ENCODE results near the gene ARHGEF7.

The ARHGEF7 gene

DNA sequence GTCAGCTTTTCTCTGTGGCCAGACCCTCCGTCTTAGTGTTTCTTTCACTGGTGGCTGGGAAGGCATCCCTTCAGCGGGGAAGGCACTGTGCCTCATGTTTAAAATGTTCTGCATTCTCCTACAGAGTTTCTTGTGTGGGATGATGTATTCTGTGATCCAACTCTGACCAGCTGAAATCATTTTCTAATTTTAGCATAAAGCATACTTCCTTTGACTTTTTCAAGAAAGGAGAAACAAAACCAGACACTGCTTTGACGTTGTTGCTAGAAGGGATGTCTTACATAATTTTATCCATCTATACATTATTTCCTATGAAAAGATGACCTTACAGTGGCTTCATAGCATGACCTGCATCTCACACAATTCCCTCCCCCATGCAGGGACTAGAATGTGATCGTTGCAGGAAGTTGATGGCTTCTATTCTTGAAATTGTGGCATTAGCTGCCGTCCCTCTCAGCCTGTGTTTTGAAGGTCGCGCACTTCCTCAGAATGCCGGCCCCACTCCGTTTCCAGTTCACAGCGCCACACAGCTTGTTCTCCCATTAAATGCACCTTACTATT is 166.7 kb downstream of the ARHGEF7 start:
- peak; percentile 62 for DNase-seq

DNA sequence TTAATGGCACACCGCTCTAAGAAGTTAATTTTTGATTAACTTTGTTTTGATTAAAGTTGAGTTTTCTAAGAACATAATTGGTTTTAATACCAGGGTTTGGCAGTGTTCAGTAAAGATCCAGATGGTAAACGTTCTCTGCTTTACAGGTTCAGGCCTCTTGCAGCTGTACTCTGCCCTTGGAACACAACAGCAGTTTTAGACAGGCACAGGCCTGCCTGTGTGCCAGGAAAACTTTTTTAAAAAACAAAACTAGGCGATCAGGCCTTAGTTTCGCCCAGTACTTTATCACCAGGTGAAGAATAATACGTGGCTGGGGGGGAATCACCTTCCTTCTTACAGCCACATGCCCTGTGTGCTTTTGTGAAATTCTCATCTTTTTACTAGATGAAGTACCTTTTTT is 167.3 kb downstream of the ARHGEF7 start:
- DNase-seq = no peak

- no peak for DNase-seq
Observed at GRCh38 chr13:111282997-111283396, 167.9 kb downstream of the ARHGEF7 start.

- DNase-seq = no peak
Observed at GRCh38 chr13:111283457-111283856, 168.3 kb downstream of the ARHGEF7 start.

- no peak for DNase-seq
Observed at GRCh38 chr13:111283991-111284390, 168.9 kb downstream of the ARHGEF7 start.

DNA sequence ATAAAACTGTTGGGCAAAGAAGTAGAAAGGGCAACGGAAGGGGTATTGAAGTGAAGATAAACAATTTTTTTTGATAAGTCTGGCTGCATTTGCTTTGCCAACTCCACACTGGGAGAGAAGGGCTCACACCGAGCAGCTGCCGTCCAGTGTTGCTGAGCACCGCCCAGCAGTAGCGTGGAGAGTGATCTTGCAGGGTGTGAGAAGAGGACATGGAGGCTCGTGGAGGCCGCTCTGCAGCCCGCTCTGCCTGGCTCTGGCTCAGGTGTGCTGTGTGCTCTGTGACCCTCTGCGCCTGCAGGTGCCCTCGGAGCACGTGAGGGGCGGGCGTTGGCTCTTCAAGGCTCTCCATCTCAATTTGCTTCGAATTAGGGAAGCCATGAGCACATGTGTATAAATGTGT is 169.5 kb downstream of the ARHGEF7 start:
- no peak for DNase-seq

GRCh38 chr13:111286162-111286561 is 171.1 kb downstream of the ARHGEF7 start:
- DNase-seq = no peak

DNA sequence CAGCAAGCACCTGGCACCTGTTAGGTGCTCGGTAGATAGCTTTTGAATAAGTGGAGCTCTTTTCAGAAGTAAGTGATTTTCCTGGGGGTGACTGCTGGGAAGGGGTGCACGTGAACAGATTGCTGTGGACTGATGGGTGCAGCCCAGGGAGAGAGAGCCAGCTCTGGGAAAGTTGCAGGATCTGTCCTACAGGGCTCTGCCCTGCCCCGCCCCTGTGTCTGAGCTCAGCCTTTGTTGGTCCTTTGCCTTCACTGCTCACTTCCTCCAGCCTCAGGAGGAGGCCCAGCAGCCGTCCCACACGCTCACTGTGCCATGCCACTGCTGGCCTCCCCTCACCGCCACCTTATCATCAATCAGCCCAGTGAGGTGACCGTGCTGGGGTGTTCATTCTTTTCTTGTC is 171.6 kb downstream of the ARHGEF7 start:
- no peak for DNase-seq

DNA sequence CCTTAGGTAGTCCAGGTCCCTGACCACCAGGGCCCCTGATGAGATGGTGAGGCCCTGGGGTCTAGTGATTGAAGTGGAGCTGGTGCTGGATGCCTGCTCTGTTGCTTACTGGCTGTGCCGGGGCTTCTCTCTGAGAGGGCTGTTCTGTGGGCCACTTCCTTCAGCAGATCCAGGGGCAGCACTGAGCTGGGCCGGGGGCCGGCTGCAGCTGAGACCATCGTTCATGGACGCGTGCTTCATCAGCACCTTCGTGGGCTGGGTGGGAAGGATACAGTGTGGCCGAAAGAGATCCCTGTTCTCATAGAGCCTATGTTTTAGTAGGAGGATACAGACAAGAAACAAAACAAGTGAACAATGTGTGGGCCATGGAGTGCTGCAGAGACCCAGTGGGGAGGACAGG is 172.1 kb downstream of the ARHGEF7 start:
- no peak for DNase-seq

DNA sequence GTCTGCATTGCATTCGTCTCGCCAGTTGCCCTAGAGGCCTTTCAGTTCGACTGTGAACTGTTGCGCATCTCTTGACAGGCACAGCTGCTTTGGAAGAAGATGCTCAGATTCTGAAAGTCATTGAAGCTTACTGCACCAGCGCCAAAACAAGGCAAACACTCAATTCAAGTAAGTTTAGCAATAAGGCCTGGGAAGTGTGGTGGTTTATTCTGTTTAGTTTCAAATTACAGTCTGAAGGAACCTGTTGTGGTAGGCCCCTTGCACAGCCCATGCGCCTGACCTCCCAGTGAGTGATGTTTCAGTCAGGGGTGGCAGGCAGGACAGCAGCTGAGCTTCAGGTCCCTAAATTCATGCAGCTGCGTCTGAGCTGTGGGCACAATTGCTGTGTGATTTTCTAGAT is 173.2 kb downstream of the ARHGEF7 start:
- no peak for DNase-seq

DNA sequence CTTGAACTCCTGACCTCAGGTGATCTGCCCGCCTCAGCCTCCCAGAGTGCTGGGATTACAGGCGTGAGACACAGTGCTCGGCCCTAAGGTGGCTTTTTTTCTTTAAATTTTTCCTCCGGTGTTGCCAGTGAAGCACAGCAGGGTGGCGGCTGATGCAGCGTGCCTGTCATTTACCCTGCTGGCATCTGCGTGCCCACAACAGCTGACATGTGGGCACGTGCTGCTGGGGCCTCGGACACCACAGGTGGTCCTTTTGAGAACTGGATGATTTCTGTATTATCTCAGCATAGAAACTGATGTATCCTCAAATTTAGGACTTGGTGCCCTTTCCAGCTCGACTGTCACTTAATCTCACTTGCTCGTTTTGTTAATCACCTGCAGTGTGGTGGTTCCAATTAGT is 174.1 kb downstream of the ARHGEF7 start:
- no peak for DNase-seq

- DNase-seq = no peak
Observed at GRCh38 chr13:111291908-111292307, 176.8 kb downstream of the ARHGEF7 start.

DNA sequence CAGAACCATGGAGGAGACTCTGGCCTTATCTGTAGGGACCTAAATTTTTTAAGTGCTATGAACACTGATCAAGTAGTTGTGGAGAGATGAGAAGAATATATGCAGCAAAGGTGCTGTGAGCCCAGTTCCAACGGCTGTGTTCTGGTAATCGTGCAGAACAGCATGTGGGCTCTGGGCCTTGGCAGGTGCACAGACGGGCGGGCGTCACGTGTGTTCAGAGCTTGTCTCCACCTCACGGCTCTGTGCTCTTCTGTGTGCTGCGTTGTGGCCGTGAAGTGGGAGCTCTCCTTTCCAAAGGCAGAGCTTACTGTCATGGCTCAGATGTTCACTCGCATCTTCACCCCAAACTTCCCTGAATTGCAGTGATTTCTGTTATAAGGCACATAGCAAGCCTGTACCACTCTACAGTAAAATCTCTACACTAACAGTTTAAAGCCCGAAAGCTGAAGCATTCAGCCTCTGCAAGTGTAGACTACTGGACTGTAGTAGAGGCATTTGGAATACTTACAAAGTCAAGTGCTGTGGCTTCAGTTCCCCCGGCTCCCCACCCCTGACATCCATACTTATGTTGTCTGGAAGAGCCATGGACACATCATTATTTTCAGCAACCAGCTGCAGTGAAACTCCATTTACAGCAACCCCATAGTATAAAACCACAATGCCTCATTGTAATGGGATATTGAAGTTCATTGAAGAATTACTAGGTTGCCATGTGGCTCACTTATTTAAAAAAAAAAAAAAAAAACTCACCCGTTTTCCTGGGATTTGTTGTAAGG is 177.8 kb downstream of the ARHGEF7 start:
- no peak for DNase-seq

DNA sequence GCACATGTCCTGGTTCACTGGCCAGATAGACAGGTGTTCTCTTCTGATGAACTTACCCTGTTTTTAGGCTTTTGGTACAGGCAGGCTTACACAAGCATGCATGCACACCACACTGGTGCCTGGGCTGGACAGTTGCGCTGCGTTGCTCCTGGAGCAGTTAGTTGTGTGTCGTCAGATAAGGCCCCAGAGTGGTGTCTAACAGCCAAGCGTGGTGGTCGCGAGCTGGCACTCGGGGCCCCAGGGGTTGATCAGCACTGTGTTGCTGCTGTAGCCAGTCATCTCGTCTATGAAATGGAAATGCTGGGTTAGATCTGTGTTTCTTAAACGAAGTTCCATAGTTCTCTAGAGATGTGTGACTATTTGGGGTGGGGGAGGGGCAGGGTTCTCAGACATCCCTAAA is 180.8 kb downstream of the ARHGEF7 start:
- DNase-seq = no peak

- DNase-seq = no peak
Observed at GRCh38 chr13:111296417-111296816, 181.3 kb downstream of the ARHGEF7 start.

DNA sequence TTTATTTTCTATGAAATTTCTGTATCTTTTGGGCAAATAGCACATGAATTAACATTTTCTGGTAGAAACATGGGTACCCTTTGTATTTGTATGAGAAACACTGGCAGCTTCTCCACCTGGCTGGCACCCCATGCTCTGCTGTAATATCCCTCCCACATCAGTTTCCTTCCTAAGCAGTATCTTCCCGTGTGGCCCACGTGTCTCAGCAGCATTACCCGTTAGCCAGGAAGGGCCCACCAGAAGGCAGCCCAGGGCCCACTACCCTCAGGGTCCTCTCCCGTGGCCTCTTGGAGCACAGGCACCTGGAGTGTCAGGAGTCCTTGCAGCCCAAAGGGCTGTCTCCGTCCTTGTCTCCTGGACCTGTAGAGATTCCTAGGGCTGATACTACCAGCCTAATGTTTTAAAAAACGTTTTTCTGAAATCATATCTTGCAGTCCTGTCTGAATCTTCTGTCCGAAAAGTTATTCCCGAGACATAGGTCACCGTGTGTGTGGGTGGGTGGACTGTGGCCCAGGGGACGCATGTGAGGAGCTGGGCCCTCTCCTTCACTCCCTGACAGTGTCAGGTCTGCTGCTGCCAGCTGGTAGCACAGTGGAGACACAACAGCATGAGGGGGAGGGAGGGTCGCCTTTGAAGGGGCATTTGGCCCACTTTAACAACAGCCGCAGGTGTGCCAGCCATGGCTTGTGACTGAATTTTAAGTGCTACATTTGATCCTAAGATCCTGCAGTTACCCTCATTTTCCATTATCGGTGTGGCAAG is 183.3 kb downstream of the ARHGEF7 start:
- DNase-seq = no peak

DNA sequence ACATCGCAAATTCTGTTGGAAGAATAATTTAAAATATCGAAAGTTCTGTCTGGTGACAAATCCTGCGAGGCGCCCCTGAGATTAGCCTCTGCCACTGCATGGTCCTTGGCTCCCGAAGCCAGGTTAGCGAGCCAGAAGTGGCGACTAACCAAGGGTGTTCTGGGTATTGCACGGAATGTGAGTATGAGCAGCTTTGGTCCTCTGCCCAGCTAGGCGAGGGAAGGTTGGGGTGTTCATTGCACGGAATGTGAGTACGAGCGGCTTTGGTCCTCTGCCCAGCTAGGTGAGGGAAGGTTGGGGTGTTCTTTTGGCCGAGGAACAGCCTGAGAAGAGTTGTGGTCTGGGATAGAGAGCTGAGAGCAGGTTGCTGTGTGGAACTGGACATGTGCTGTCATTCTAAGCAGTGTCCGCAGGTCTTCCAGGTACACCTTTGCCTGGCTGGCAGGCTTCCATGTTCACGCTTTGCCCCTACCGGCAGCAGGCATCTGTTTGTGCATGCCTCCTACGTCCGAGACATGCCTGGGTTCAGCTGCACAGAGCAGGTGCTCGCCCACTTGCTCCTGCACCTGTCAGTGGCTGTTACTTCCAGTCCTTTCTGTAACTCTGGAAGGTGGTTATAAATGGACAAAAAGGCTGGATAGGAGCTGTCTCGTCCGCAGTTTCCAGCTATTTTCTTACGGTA is 187.1 kb downstream of the ARHGEF7 start:
- peak; percentile 70 for DNase-seq

DNA sequence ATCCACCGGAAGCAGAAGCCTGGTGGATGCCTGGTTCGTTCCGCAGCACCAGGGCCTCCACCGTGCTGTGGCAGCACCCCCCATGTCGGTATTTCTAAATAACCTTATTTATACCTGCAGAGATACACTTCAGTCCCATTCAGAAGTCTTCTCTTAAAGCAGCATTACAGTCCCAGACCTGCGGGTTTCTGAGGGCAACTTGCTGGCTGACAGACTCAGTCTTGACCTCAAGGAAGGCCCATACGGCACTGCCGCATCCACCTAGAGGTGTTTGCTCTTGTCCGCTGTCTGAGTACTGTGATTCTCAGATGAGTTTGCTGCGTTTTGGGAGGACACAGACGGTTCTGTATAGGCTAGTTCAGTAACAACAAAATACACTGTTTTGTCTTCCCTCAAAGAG is 188.4 kb downstream of the ARHGEF7 start:
- DNase-seq = no peak

DNA sequence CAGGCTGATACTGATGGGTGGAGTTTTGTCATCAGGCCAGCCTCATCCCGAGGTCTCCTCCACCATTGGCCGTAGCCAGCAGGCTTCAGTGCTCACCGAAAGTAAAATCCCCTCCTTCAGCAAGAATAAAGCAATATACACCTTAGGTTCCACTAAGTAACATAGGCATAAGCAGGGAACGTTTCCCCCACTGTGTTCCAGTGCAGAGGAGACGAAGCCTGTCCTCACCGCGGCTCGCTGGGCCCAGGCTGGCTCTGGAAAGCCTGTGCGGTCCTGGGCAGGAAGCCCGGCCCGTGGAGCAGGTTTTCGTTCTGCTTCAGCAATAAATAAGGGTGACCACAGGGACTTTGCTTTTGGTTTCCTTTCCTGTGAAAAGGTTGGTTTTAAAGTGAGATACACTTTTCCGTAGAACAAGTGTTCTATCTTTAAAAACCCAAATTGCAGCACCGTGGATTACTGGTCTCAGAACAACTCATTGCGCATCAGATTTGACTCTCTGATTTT is 189.0 kb downstream of the ARHGEF7 start:
- no peak for DNase-seq

DNA sequence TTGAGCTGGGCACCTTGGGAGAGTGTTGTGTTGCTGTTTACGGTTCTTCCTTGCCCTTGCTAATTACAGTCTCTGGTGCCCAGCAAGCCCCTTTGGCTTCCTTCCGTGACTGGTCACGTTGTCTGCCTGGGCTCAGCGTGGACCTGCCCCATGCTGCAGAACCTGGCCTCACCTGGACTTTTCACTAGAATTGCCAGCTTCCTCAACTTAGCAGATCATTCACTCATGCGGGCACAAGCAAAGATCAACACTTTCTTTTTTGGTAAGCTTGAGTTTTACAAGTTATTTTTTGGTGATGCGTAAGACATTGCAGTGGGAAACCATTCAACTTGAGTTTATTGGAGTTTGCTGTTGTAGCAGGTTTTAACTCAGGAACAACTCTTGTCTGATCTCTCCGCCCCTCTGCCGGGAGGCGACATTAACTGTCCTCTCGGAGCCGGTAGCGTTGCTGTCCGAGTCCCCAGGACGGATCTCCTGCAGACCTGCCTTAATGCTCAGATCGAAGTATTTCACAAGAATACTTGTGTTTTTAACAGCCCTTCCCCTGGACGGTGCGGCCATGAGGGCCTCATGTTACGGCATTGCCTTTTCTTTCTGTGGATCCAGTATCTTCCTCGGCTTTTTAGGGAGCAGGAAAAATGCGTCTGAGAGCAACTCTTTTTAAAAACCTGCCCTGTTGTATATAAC is 189.6 kb downstream of the ARHGEF7 start:
- no peak for DNase-seq

DNA sequence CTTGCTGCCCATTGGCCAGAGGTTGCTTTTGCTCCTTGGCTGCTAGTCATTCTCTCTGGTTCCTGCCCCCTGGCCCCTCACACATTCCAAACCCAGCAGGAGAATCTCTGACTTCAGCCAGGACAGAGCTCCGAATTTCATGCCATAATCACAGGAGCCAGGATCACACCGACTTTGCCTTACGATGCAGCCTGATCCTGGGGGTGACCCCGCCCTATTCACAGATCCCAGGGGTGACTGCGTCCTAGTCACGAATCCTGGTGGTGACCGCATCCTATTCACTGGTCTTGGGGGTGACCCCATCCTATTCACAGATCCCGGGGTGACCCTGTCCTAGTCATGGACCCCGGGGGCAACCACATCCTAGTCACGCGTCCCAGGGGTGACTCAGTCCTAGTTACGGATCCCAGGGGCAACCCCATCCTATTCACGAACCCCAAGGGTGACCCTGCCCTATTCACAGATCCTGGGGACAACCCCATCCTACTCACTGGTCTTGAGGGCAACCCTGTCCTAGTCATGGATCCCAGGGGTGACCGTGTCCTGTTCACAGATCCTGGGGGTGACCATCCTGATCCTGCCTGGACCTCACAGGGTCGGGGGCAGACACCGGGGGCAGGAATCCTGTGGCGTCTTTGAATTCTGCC is 198.0 kb downstream of the ARHGEF7 start:
- DNase-seq = no peak

DNA sequence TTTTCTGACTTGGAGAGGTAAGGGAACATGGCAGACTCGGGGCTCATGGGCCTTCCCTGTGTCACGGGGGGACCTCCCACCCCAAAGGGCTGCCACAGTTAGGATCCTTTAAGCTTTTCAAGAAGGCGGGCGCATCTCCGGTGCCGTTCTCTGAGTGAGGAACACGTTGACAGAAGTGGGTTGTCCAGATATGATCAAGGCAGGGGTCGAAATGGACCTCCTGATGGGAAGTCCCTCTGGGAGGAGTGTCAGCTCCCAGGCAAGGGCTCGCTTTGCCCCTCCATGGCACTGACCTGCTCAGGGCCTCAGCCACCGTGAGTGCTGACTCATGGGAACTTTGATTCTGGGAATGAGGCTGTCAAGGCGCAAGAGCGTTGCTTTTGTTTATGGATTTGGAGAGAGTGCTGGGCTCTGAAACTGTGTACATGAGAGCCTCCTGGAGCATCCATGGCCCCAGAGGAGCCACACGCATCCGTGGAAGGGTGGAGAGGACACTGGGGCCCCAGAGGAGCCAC is 198.9 kb downstream of the ARHGEF7 start:
- no peak for DNase-seq
